Hepatocyte (in vitro differentiated cells): ENCODE measurements around the gene ZNF581. TPM values are rescaled to one million over a fixed set of nuclear protein-coding genes. Genes with fewer than 3 reads are reported as not detected.

ENCODE experiments used
- DNase-seq: peaks from one replicate; pipeline ENCODE4 v3.0.0-alpha.2; 2016; ENCODE audit warnings: low spot score
- H2AFZ ChIP-seq: fragments of 200-600 bp; sonication (generic); 2 replicates; pipeline ENCODE4 v1.6.0; 2016; ENCODE audit warnings: antibody characterized with exemption, mild to moderate bottlenecking
- H3K27ac ChIP-seq: fragments of 200-600 bp; sonication (generic); 2 replicates; pipeline ENCODE4 v1.5.1; 2016; ENCODE audit warnings: mild to moderate bottlenecking
- H3K27me3 ChIP-seq: fragments of 200-600 bp; sonication (generic); 2 replicates; pipeline ENCODE4 v1.6.1; 2016
- H3K36me3 ChIP-seq: fragments of 200-600 bp; sonication (generic); replicated peaks from 2 replicates; pipeline ENCODE4 v1.5.1; 2016; ENCODE audit warnings: low read depth; ENCODE audit not compliant: insufficient read depth
- H3K4me1 ChIP-seq: fragments of 200-600 bp; sonication (generic); 2 replicates; pipeline ENCODE4 v1.5.1; 2016; ENCODE audit warnings: mild to moderate bottlenecking, moderate library complexity; ENCODE audit not compliant: insufficient read depth
- H3K4me2 ChIP-seq: fragments of 200-600 bp; sonication (generic); 2 replicates; pipeline ENCODE4 v1.6.0; 2016
- H3K4me3 ChIP-seq: fragments of 200-600 bp; sonication (generic); 2 replicates; pipeline ENCODE4 v1.5.1; 2016; ENCODE audit warnings: mild to moderate bottlenecking
- H3K79me2 ChIP-seq: fragments of 200-600 bp; sonication (generic); 2 replicates; pipeline ENCODE4 v1.6.0; 2017; ENCODE audit warnings: mild to moderate bottlenecking
- H3K9me2 ChIP-seq: fragments of 200-600 bp; sonication (generic); replicated peaks from 2 replicates; pipeline ENCODE4 v1.6.0; 2017; ENCODE audit warnings: mild to moderate bottlenecking; ENCODE audit not compliant: insufficient read depth
- H3K9me3 ChIP-seq: fragments of 200-600 bp; sonication (generic); 2 replicates; pipeline ENCODE4 v1.5.1; 2016; ENCODE audit warnings: low read depth, mild to moderate bottlenecking
- H4K20me1 ChIP-seq: fragments of 200-600 bp; sonication (generic); 2 replicates; pipeline ENCODE4 v1.6.0; 2016; ENCODE audit warnings: mild to moderate bottlenecking; ENCODE audit not compliant: insufficient read depth, poor library complexity, severe bottlenecking
- EZH2 ChIP-seq: fragments of 200-600 bp; sonication (generic); IDR thresholded peaks from 2 replicates; pipeline ENCODE4 v1.6.1; 2016; ENCODE audit warnings: antibody characterized with exemption, mild to moderate bottlenecking, borderline replicate concordance
- EZH2phosphoT487 ChIP-seq: fragments of 200-600 bp; sonication (generic); IDR thresholded peaks from one replicate; pipeline ENCODE4 v1.6.1; 2018; ENCODE audit warnings: antibody characterized with exemption, mild to moderate bottlenecking, low read depth, moderate library complexity; ENCODE audit not compliant: unreplicated experiment, severe bottlenecking
- WGBS: methylation state at CpG from one replicate; pipeline ENCODE4 v1.1.6; 2016; ENCODE audit warnings: low lambda C conversion rate; ENCODE audit errors: missing lambda C conversion rate; 5-methylcytosine and 5-hydroxymethylcytosine counted together
- polyA plus RNA-seq: library from polyadenylated mRNA; unstranded; fragments of >200 nt; fragmentation: Nextera tagmentation; extraction: Ambion mirVana; gene quantifications from 2 replicates; pipeline ENCODE4 v1.2.1, GENCODE V29; 2016
- total RNA-seq: library from RNA; depleted of rRNA; stranded (reverse); fragments of >200 nt; gene quantifications from 2 replicates; pipeline ENCODE4 v1.2.3, GENCODE V29; 2014
- TF ChIP-seq, protein P1 (sequence below): fragments of 200-600 bp; sonication (generic); IDR thresholded peaks from 2 replicates; pipeline ENCODE4 v1.5.1; 2016; ENCODE audit warnings: antibody characterized with exemption, mild to moderate bottlenecking; ENCODE audit not compliant: poor library complexity

Gene ZNF581
- total and polyA plus RNA-seq, 2 experiments from 2014 or later = 12.2 to 22.5 TPM

- peaks cover 41% of the 10 kb centered on the region for H3K4me1 ChIP-seq
- no peaks in the 10 kb centered on the region for H3K9me2 ChIP-seq
- TF ChIP-seq EZH2phosphoT487 (no peak), EZH2 (no peak)
- TF ChIP-seq, protein P1, sequence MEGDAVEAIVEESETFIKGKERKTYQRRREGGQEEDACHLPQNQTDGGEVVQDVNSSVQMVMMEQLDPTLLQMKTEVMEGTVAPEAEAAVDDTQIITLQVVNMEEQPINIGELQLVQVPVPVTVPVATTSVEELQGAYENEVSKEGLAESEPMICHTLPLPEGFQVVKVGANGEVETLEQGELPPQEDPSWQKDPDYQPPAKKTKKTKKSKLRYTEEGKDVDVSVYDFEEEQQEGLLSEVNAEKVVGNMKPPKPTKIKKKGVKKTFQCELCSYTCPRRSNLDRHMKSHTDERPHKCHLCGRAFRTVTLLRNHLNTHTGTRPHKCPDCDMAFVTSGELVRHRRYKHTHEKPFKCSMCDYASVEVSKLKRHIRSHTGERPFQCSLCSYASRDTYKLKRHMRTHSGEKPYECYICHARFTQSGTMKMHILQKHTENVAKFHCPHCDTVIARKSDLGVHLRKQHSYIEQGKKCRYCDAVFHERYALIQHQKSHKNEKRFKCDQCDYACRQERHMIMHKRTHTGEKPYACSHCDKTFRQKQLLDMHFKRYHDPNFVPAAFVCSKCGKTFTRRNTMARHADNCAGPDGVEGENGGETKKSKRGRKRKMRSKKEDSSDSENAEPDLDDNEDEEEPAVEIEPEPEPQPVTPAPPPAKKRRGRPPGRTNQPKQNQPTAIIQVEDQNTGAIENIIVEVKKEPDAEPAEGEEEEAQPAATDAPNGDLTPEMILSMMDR = no peak
- DNase-seq = no peak
- no peaks in the 10 kb centered on the region for H3K36me3 ChIP-seq
- H4K20me1 ChIP-seq = peaks cover 51% of the 10 kb centered on the region
- no peaks in the 10 kb centered on the region for H3K9me3 ChIP-seq
- H3K27me3 ChIP-seq = no peaks in the 10 kb centered on the region
- no peak overlapping the region for H3K4me2 ChIP-seq
- 98% methylated on average over 20 of the region's 20 CpGs for WGBS
- H2AFZ ChIP-seq = no peak overlapping the region
- H3K79me2 ChIP-seq = peaks cover 92% of the 10 kb centered on the region
- H3K4me3 ChIP-seq = no peak overlapping the region
- H3K27ac ChIP-seq = no peak overlapping the region
These were observed 37.1 kb downstream of the ZNF581 start for GRCh38 chr19:55680339-55681130.

DNA sequence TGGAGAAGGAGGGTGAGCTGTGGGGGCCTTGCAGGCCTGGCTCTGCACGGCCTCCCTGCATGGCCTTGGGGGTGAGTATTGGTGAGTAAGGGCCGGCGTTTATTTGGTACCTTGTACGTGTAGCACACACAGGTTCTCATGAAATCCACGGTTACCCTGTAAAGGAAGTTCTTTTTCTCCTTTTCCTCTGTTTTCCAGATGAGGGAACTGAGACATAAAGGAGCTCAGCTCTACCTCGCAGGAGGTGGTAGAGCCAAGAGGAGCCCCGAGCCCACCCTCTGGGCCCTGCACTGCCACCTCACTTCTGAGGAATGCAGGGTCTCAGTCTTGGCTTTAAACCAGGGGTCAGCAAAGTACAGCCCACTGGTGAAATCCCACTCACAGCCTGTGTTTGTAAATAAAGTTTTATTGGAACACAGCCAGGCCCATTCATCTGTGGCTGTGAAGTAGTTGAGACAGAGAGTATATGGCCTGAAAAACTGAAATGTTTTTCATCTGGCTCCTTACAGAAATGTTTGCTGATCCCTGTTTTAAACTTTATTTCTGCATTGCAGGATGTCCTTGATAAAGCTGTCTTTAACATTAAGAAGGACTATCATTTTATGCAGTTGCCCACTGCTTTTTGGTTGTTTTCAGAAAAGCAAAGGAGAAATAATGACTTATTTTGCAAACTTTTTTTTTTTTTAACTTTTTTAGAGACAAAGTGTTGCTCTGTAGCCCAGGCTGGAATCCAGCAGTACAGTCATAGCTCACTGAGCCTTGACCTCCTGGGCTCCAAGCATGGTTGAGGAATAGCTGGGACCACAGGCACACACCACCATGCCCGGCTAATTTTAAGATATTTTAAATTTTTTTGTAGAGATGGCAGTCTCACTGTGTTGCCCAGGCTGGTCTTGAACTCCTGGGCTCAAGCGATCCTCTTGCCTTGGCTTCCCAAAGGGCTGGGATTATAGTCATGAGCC, 38.0 kb downstream of the ZNF581 start:
- Histone ChIP-seq H2AFZ (no peak overlapping the region), H3K9me3 (no peaks in the 10 kb centered on the region), H3K36me3 (no peaks in the 10 kb centered on the region), H3K79me2 (peaks cover 92% of the 10 kb centered on the region), H3K4me2 (no peak overlapping the region), H4K20me1 (peaks cover 53% of the 10 kb centered on the region), H3K4me3 (no peak overlapping the region), H3K4me1 (peaks cover 41% of the 10 kb centered on the region), H3K9me2 (no peaks in the 10 kb centered on the region), H3K27me3 (no peaks in the 10 kb centered on the region), H3K27ac (no peak overlapping the region)
- DNase-seq = no peak
- TF ChIP-seq, protein P1 = no peak
- TF ChIP-seq EZH2phosphoT487 (no peak), EZH2 (no peak)
- WGBS = 91% methylated on average over 9 of the region's 9 CpGs

DNA sequence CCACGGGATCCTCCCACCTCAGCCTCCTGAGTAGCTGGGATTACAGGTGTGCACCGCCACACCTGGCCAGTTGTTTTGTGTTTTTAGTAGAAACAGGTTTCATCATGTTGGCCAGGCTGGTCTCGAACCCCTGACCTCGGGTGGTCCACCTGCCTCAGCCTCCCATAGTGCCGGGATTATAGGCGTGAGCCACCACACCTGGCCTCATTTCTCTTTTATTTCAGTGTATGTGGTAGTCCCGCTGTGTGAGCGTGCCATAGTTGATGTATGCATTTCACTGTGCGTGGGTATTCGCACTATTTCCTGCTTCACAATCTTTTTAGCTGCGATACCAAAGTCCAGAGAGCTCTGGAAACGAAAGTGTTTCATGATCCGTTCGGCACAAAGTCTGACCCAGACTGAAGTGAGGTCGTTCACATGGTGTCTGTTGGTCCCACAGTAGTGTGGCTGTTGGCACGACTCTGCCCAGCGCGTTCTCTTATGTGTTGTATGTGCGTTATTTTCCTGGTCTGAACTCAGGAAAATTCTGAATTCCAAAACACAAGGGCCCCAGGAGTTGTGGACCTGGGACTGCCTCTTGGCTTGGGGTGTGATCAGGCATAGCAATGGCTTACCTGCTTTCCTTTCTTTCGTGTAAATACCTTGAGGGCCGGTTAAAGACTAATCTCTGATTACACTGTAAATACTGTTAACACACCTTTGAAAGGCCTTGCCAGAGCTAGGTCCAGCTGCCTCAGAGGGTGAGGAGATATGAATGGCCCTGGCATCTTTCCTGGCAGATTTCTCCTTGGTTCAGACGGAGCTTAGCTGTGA, 40.2 kb downstream of the ZNF581 start:
- TF ChIP-seq, protein P1 = no peak
- TF ChIP-seq EZH2phosphoT487 (no peak), EZH2 (no peak)
- no peaks in the 10 kb centered on the region for H3K27me3 ChIP-seq
- H3K9me3 ChIP-seq = no peaks in the 10 kb centered on the region
- H3K4me3 ChIP-seq = no peak overlapping the region
- no peaks in the 10 kb centered on the region for H3K36me3 ChIP-seq
- peak; percentile 73 for DNase-seq
- H3K4me1 ChIP-seq = peaks cover 25% of the 10 kb centered on the region
- H2AFZ ChIP-seq = no peak overlapping the region
- peak overlapping the region; percentile 98 for H3K27ac ChIP-seq
- peaks cover 83% of the 10 kb centered on the region for H3K79me2 ChIP-seq
- peaks cover 41% of the 10 kb centered on the region for H4K20me1 ChIP-seq
- H3K4me2 ChIP-seq = peak overlapping the region; percentile 69
- 67% methylated on average over 22 of the region's 22 CpGs for WGBS
- no peaks in the 10 kb centered on the region for H3K9me2 ChIP-seq
